ENCODE data around the gene LCN9. TPM values are rescaled to one million over a fixed set of nuclear protein-coding genes. Genes with fewer than 3 reads are reported as not detected.
"Not testable (repeated sequence)": the region's sequence is repeated elsewhere in the genome, so short reads cannot be mapped to it uniquely, and the experiment has no call there.

The LCN9 gene
- total RNA-seq, 4 donors from 2014 or later = not detected

GRCh38 chr9:135624282-135624681, 38.8 kb upstream of the LCN9 start:
- no peak for DNase-seq
- TF ChIP-seq EP300 (IDR thresholded peaks at IDR 0.05; ENCODE audit: low read depth) (no peak), CTCF (IDR thresholded peaks at IDR 0.05) (no peak), POLR2AphosphoS5 (IDR thresholded peaks at IDR 0.05) (no peak), POLR2A (IDR thresholded peaks at IDR 0.05) (no peak)
- H3K27me3 ChIP-seq = peaks cover 11% of the 10 kb centered on the region
- H3K27ac ChIP-seq = no peak overlapping the region
- H3K4me1 ChIP-seq = no peaks in the 10 kb centered on the region
- no peaks in the 10 kb centered on the region for H3K36me3 ChIP-seq
- in situ Hi-C loops (cut with MboI; ENCODE audit: low pct_ligation_motif_present in 1 of 4, low pct_unique_long_range_greater_than_20kb in 1 of 4, low sequenced_read_pairs in 3 of 4) (no loop called here), intact Hi-C loops (cut with DNase I; ENCODE audit: low total_unique reads) (no loop called here)
- no peak overlapping the region for H3K4me3 ChIP-seq
- peaks cover 10 to 14% of the 10 kb centered on the region in 2 donors for H3K9me3 ChIP-seq
- 90 to 95% methylated on average over 8 to 14 of the region's 14 CpGs for WGBS, 2 donors (ENCODE audit: low coverage in 1 of 2)

GRCh38 chr9:135632841-135633240, 30.3 kb upstream of the LCN9 start:
- no peaks in the 10 kb centered on the region for H3K4me1 ChIP-seq
- no peak for DNase-seq
- no peak overlapping the region for H3K4me3 ChIP-seq
- intact Hi-C loops (cut with DNase I; ENCODE audit: low total_unique reads) (no loop called here), in situ Hi-C loops (cut with MboI; ENCODE audit: low pct_ligation_motif_present in 1 of 4, low pct_unique_long_range_greater_than_20kb in 1 of 4, low sequenced_read_pairs in 3 of 4) (no loop called here)
- peaks cover 16% of the 10 kb centered on the region for H3K27me3 ChIP-seq
- H3K36me3 ChIP-seq = no peaks in the 10 kb centered on the region
- H3K27ac ChIP-seq = no peak overlapping the region
- H3K9me3 ChIP-seq = peaks cover 10 to 12% of the 10 kb centered on the region in 2 donors
- WGBS, 2 donors (ENCODE audit: low coverage in 1 of 2) = 88 to 89% methylated on average over 7 to 10 of the region's 10 CpGs
- TF ChIP-seq POLR2A (IDR thresholded peaks at IDR 0.05) = no peak
- no peak for TF ChIP-seq CTCF (IDR thresholded peaks at IDR 0.05)
- TF ChIP-seq EP300 (IDR thresholded peaks at IDR 0.05; ENCODE audit: low read depth) = no peak
- no peak for TF ChIP-seq POLR2AphosphoS5 (IDR thresholded peaks at IDR 0.05)

GRCh38 chr9:135636930-135637530, 26.1 kb upstream of the LCN9 start:
- H3K4me1 ChIP-seq; DNase-seq; H3K27ac ChIP-seq; H3K4me3 ChIP-seq; H3K9me3 ChIP-seq; intact Hi-C loops (cut with DNase I; ENCODE audit: low total_unique reads); H3K36me3 ChIP-seq; in situ Hi-C loops (cut with MboI; ENCODE audit: low pct_ligation_motif_present in 1 of 4, low pct_unique_long_range_greater_than_20kb in 1 of 4, low sequenced_read_pairs in 3 of 4): not testable (repeated sequence)
- peaks cover 40% of the 10 kb centered on the region for H3K27me3 ChIP-seq
- WGBS, 2 donors (ENCODE audit: low coverage in 1 of 2) = 68 to 83% methylated on average over 6 to 7 of the region's 7 CpGs

- Histone ChIP-seq H3K27me3 (peaks cover 34% of the 10 kb centered on the region), H3K36me3 (no peaks in the 10 kb centered on the region), H3K4me3 (no peak within 1 kb of the TSS), H3K27ac (no peak within 1 kb of the TSS), H3K9me3 (peaks cover 0 to 2% of the 10 kb centered on the region in 2 donors), H3K4me1 (no peaks in the 10 kb centered on the region)
- in situ Hi-C loops (cut with MboI; ENCODE audit: low pct_ligation_motif_present in 1 of 4, low pct_unique_long_range_greater_than_20kb in 1 of 4, low sequenced_read_pairs in 3 of 4) (no loop called here), intact Hi-C loops (cut with DNase I; ENCODE audit: low total_unique reads) (loop anchor here (1.0 kb wide), 1 partner anchor 36 kb away; no protein-coding TSS in a partner anchor)
- TF ChIP-seq CTCF (IDR thresholded peaks at IDR 0.05) (no peak), EP300 (IDR thresholded peaks at IDR 0.05; ENCODE audit: low read depth) (no peak), POLR2AphosphoS5 (IDR thresholded peaks at IDR 0.05) (no peak), POLR2A (IDR thresholded peaks at IDR 0.05) (no peak)
- WGBS, 2 donors (ENCODE audit: low coverage in 1 of 2) = 32 to 51% methylated on average over 8 to 9 of the region's 9 CpGs
- DNase-seq = no peak
Measured at GRCh38 chr9:135639196-135639595, 23.9 kb upstream of the LCN9 start, which contains the start of gene GLT6D1. GLT6D1 (minus strand) TSS chr9:135639540; CDS start chr9:135639187, 353 bp downstream.

GRCh38 chr9:135641047-135641446, 22.1 kb upstream of the LCN9 start:
- DNase-seq = no peak
- Histone ChIP-seq H3K4me1 (no peaks in the 10 kb centered on the region), H3K36me3 (no peaks in the 10 kb centered on the region), H3K27me3 (peaks cover 30% of the 10 kb centered on the region), H3K4me3 (no peak overlapping the region), H3K27ac (no peak overlapping the region), H3K9me3 (peaks cover 13 to 14% of the 10 kb centered on the region in 2 donors)
- in situ Hi-C loops (cut with MboI; ENCODE audit: low pct_ligation_motif_present in 1 of 4, low pct_unique_long_range_greater_than_20kb in 1 of 4, low sequenced_read_pairs in 3 of 4) = no loop called here
- intact Hi-C loops (cut with DNase I; ENCODE audit: low total_unique reads) = no loop called here
- no peak for TF ChIP-seq EP300 (IDR thresholded peaks at IDR 0.05; ENCODE audit: low read depth)
- WGBS, 2 donors (ENCODE audit: low coverage in 1 of 2) = 82 to 91% methylated on average over 7 of the region's 7 CpGs

Measured in transverse colon (tissue), 4 donors.